Liver (tissue), 9 donors: ENCODE data around the gene TCAP. TPM values are rescaled to one million over a fixed set of nuclear protein-coding genes. Genes with fewer than 3 reads are reported as not detected.

Experiments
- DNase-seq: peaks from one replicate; pipeline ENCODE4 v3.0.0-alpha.2; 2017; ENCODE audit warnings: low spot score
- H3K27ac ChIP-seq, 2 donors: one replicate each; pipeline ENCODE4 v1.7.0; 2013; ENCODE audit warnings: inconsistent platforms in 2 of 2, low read length in 2 of 2, control low read depth in 1 of 2, low read depth in 1 of 2, mild to moderate bottlenecking in 1 of 2
- H3K27me3 ChIP-seq, 4 donors: one replicate each; pipeline versions ENCODE4 v1.6.1 to v1.7.0; 2013; ENCODE audit warnings: low read length in 3 of 4, inconsistent platforms in 1 of 4, mild to moderate bottlenecking in 1 of 4, moderate library complexity in 1 of 4; ENCODE audit not compliant: control insufficient read depth in 4 of 4, insufficient read depth in 4 of 4
- H3K36me3 ChIP-seq, 4 donors: one replicate each; pipeline versions ENCODE4 v1.6.1 to v1.7.0; 2013; ENCODE audit warnings: low read length in 3 of 4, mild to moderate bottlenecking in 3 of 4, low read depth in 1 of 4, moderate library complexity in 1 of 4; ENCODE audit not compliant: control insufficient read depth in 4 of 4, insufficient read depth in 3 of 4
- H3K4me1 ChIP-seq, 4 donors: one replicate each; pipeline versions ENCODE4 v1.6.1 to v1.7.0; 2013; ENCODE audit warnings: low read length in 3 of 4, mild to moderate bottlenecking in 3 of 4, moderate library complexity in 1 of 4; ENCODE audit not compliant: control insufficient read depth in 4 of 4, insufficient read depth in 4 of 4
- H3K4me3 ChIP-seq, 3 donors: one replicate each; pipeline versions ENCODE4 v1.6.1 to v1.7.0; 2013; ENCODE audit warnings: low read length in 3 of 3, control low read depth in 1 of 3, low read depth in 1 of 3, mild to moderate bottlenecking in 1 of 3
- H3K9ac ChIP-seq, 2 donors: one replicate each; pipeline ENCODE4 v1.7.0; 2013; ENCODE audit warnings: low read length in 2 of 2, mild to moderate bottlenecking in 2 of 2, moderate library complexity in 2 of 2, control low read depth in 1 of 2, low read depth in 1 of 2
- H3K9me3 ChIP-seq, 4 donors: one replicate each; pipeline versions ENCODE4 v1.6.1 to v1.7.0; 2013; ENCODE audit warnings: low read length in 3 of 4; ENCODE audit not compliant: control insufficient read depth in 4 of 4
- EGR1 ChIP-seq, 2 donors: IDR thresholded peaks; 2 replicates each; pipeline ENCODE4 v1.6.1; 2016 to 2018; ENCODE audit warnings: antibody characterized with exemption in 2 of 2, low read depth in 2 of 2
- FOXA1 ChIP-seq: IDR thresholded peaks from 2 replicates; pipeline ENCODE4 v1.6.1; 2016; ENCODE audit warnings: antibody characterized with exemption
- FOXA2 ChIP-seq: IDR thresholded peaks from 2 replicates; pipeline ENCODE4 v1.6.1; 2016; ENCODE audit warnings: antibody characterized with exemption
- GABPA ChIP-seq, 2 donors: IDR thresholded peaks in 1 of 2; conservative IDR thresholded peaks in 1 of 2; 2 replicates each; pipeline ENCODE4 v1.6.1; 2016; ENCODE audit warnings: antibody characterized with exemption in 2 of 2, mild to moderate bottlenecking in 1 of 2, moderate library complexity in 1 of 2
- HNF4A ChIP-seq, 2 donors: conservative IDR thresholded peaks; 2 replicates each; pipeline ENCODE4 v1.6.1; 2016; ENCODE audit warnings: antibody characterized with exemption in 2 of 2, mild to moderate bottlenecking in 2 of 2
- JUND ChIP-seq, 2 donors: IDR thresholded peaks; 2 replicates each; pipeline ENCODE4 v1.6.1; 2016; ENCODE audit warnings: antibody characterized with exemption in 2 of 2
- NR2F2 ChIP-seq: IDR thresholded peaks from 2 replicates; pipeline ENCODE4 v1.6.1; 2016; ENCODE audit warnings: antibody characterized with exemption
- RAD21 ChIP-seq, 2 donors: IDR thresholded peaks; 2 replicates each; pipeline ENCODE4 v1.6.1; 2016; ENCODE audit warnings: antibody characterized with exemption in 2 of 2, mild to moderate bottlenecking in 2 of 2
- RXRA ChIP-seq, 2 donors: IDR thresholded peaks; 2 replicates each; pipeline ENCODE4 v1.6.1; 2017 to 2018; ENCODE audit warnings: antibody characterized with exemption in 2 of 2, mild to moderate bottlenecking in 1 of 2
- SP1 ChIP-seq: IDR thresholded peaks from 2 replicates; pipeline ENCODE4 v1.6.1; 2018; ENCODE audit warnings: antibody characterized with exemption, mild to moderate bottlenecking
- TAF1 ChIP-seq: conservative IDR thresholded peaks from 2 replicates; pipeline ENCODE4 v1.6.1; 2016; ENCODE audit warnings: antibody characterized with exemption, mild to moderate bottlenecking
- YY1 ChIP-seq: IDR thresholded peaks from 2 replicates; pipeline ENCODE4 v1.6.1; 2016; ENCODE audit warnings: antibody characterized with exemption, mild to moderate bottlenecking
- WGBS: extraction: QIAGEN DNeasy Blood & Tissue Kit; methylation state at CpG from one replicate; pipeline ENCODE4 v1.1.7; 2013; 5-methylcytosine and 5-hydroxymethylcytosine counted together
- polyA plus RNA-seq, 2 donors: library from polyadenylated mRNA; stranded (reverse) in 1 of 2; unstranded in 1 of 2; fragments of 200-250 nt in 1 of 2; fragments of >200 nt in 1 of 2; fragmentation: Nextera tagmentation in 1 of 2; extraction: Ambion mirVana in 1 of 2; gene quantifications; one replicate each; pipeline versions ENCODE4 v1.2.1 to v1.2.3, GENCODE V29; 2013 to 2015
- total RNA-seq, 2 donors: library from RNA; depleted of rRNA; stranded (reverse); fragments of >200 nt; gene quantifications; one replicate each; pipeline ENCODE4 v1.2.3, GENCODE V29; 2014
- TF ChIP-seq, protein P1 (sequence below): IDR thresholded peaks from 2 replicates; pipeline ENCODE4 v1.6.1; 2016; ENCODE audit warnings: antibody characterized with exemption
- TF ChIP-seq, protein P2 (sequence below): IDR thresholded peaks from 2 replicates; pipeline ENCODE4 v1.6.1; 2016; ENCODE audit warnings: antibody characterized with exemption
- donor health status: healthy.
- donor health status: healthy.
- donor health status: healthy.
- donor health status: healthy.
- donor health status: healthy.

Gene TCAP
- total and polyA plus RNA-seq, 4 donors: 0.14 to 0.67 (median 0.22) TPM; not detected in 1

DNA sequence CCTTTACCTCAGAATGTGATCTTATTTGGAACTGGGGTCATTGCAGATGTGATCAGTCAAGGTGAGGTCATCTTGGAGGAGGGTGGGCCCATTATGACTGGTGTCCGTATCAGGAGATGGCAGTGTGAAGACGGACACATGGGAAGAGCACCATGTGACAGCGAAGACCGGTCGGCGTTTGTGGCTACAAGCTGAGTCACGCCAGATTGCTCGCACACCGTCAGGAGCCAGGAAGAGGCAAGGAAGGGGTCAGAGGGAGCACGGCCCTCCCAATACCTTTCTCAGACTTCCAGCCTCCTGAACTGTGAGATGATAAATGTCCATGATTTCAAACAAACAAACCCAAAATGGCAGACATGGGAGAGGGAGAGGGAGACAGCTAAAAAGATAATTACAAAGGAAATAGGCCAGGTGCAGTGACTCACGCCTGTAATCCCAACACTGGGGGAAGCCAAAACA is 15.0 kb upstream of the TCAP start:
- no peak for DNase-seq
- H3K27ac ChIP-seq: no peak overlapping the region
- TF ChIP-seq EGR1 (IDR thresholded peaks at IDR 0.05; ENCODE audit: low read depth in 2 of 2) (no peak), TAF1 (no peak), RAD21 (IDR thresholded peaks at IDR 0.05) (no peak), JUND (IDR thresholded peaks at IDR 0.05) (no peak), YY1 (no peak), HNF4A (conservative IDR thresholded peaks at IDR 0.05) (no peak)
- TF ChIP-seq, protein P1, sequence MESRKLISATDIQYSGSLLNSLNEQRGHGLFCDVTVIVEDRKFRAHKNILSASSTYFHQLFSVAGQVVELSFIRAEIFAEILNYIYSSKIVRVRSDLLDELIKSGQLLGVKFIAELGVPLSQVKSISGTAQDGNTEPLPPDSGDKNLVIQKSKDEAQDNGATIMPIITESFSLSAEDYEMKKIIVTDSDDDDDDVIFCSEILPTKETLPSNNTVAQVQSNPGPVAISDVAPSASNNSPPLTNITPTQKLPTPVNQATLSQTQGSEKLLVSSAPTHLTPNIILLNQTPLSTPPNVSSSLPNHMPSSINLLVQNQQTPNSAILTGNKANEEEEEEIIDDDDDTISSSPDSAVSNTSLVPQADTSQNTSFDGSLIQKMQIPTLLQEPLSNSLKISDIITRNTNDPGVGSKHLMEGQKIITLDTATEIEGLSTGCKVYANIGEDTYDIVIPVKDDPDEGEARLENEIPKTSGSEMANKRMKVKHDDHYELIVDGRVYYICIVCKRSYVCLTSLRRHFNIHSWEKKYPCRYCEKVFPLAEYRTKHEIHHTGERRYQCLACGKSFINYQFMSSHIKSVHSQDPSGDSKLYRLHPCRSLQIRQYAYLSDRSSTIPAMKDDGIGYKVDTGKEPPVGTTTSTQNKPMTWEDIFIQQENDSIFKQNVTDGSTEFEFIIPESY: no peak
- H3K9ac ChIP-seq: no peak overlapping the region
- H3K4me1 ChIP-seq: peaks cover 0 to 6% (median 4%) of the 10 kb centered on the region in 4 donors
- no peaks in the 10 kb centered on the region for H3K9me3 ChIP-seq
- no peaks in the 10 kb centered on the region for H3K36me3 ChIP-seq
- H3K4me3 ChIP-seq: no peak overlapping the region
- H3K27me3 ChIP-seq: no peaks in the 10 kb centered on the region
- WGBS: 96% methylated on average over 11 of the region's 11 CpGs

DNA sequence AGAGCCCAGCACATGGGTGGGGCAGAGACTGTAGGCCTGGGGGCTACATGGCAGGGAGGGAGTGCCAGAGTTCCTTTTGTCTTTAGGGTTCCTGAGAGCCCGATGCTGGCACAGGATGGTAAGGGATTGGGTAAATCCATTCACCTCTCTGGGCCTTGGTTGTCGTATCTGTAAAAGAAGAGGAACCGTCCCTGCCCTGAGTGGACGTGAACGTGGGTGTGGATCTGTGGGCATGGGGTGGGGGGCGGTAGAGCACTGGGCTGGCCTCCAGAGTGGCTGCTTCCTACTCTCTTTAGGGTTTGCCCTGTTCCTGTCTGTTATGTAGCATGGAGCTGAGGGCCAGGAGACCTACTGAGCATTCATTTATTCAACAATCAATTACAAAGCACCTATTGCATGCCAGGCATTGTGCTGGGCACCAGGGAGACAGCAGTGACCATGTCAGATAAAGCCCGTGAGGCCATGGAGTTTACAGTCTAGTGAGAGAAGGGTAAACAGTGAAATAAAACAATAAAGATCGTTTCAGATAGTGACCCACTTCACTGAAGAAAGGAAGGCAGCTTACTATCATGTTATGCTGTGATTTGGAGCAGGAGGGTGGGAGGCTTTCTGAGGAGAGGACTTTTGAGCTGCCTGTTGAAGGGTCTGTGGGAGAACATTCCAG is 13.1 kb upstream of the TCAP start:
- TF ChIP-seq NR2F2 (no peak), YY1 (no peak), FOXA2 (no peak), HNF4A (conservative IDR thresholded peaks at IDR 0.05) (no peak), GABPA (IDR thresholded peaks at IDR 0.05 in 1 of 2, conservative IDR thresholded peaks at IDR 0.05 in 1 of 2) (no peak)
- TF ChIP-seq, protein P1: no peak
- TF ChIP-seq, protein P2, sequence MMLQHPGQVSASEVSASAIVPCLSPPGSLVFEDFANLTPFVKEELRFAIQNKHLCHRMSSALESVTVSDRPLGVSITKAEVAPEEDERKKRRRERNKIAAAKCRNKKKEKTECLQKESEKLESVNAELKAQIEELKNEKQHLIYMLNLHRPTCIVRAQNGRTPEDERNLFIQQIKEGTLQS: no peak
- WGBS: 73% methylated on average over 8 of the region's 8 CpGs
- peaks cover 3 to 6% (median 4%) of the 10 kb centered on the region in 4 donors for H3K4me1 ChIP-seq
- no peaks in the 10 kb centered on the region for H3K36me3 ChIP-seq
- no peak overlapping the region for H3K9ac ChIP-seq
- no peak overlapping the region for H3K27ac ChIP-seq
- H3K9me3 ChIP-seq: no peaks in the 10 kb centered on the region
- no peak for DNase-seq
- no peaks in the 10 kb centered on the region for H3K27me3 ChIP-seq
- no peak overlapping the region for H3K4me3 ChIP-seq

DNA sequence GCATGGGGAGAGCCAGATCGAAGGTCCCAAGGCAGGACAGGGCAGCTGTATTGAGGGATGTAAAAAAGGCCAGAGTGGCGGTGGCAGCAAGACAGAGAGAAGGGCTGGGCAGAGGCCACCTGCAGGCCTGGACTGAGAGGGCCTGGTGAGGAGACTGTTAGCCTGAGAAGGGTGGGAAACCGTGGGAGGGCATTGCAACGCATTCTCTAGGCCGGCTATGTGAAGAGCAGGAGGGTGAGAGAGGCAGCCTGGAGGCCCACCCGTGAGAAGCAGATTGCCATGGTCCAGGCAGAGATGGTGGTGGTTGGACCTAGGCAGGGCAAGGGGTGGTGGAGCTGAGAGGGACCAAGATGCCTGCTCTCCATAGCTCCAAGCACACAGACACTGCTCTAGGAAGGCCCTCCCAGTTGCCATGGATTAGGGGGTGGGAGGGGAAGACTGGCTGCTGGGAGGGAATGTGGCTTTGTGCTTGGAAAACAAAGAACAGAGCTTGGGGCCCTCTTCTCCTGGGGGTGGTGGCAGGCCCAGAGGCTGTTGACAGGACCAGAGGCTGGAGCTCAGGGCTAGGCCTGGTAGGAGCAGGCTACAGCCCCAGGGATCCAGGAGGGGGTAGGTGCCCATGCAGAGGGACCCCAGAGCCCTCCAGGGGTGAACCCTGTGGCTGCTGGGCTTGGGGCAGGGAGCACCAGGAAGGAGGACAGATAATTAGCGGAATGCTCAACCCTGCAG is 12.4 kb upstream of the TCAP start:
- H3K4me1 ChIP-seq: peaks cover 3 to 6% (median 4%) of the 10 kb centered on the region in 4 donors
- H3K27me3 ChIP-seq: no peaks in the 10 kb centered on the region
- H3K36me3 ChIP-seq: no peaks in the 10 kb centered on the region
- no peak for DNase-seq
- H3K27ac ChIP-seq: no peak overlapping the region
- H3K9ac ChIP-seq: no peak overlapping the region
- no peak overlapping the region for H3K4me3 ChIP-seq
- no peak for TF ChIP-seq FOXA1
- no peak for TF ChIP-seq RXRA (IDR thresholded peaks at IDR 0.05)
- TF ChIP-seq, protein P1: no peak
- TF ChIP-seq SP1: no peak
- no peak for TF ChIP-seq GABPA (IDR thresholded peaks at IDR 0.05 in 1 of 2, conservative IDR thresholded peaks at IDR 0.05 in 1 of 2)
- no peaks in the 10 kb centered on the region for H3K9me3 ChIP-seq
- 80% methylated on average over 7 of the region's 7 CpGs for whole genome bisulfite sequencing
